Stimulated activated CD4-positive, alpha-beta T cell treated with anti-CD3 and anti-CD28 coated beads, Interleukin-1b, Interleukin-23, amount 100 ng/mL, for 1 hour (primary cell): Measurements from ENCODE around the gene MAGI3.
A peak's percentile ranks its signal among the peaks of the same experiment; 100 is the strongest.

Source experiments
- DNase-seq, 2 donors: peaks; one replicate each; pipeline ENCODE4 v3.0.0-alpha.2; 2020; ENCODE audit warnings: low read depth in 2 of 2

The MAGI3 gene

GRCh38 chr1:113389953-113390834 is at the start of gene MAGI3:
Gene MAGI3 (plus strand): TSS chr1:113390515. CDS start chr1:113391034, 519 bp downstream.
- DNase-seq: peak; percentile 76 to 91

- DNase-seq: no peak
These were observed 36.7 kb upstream of the MAGI3 start for GRCh38 chr1:113353580-113353979.

DNA sequence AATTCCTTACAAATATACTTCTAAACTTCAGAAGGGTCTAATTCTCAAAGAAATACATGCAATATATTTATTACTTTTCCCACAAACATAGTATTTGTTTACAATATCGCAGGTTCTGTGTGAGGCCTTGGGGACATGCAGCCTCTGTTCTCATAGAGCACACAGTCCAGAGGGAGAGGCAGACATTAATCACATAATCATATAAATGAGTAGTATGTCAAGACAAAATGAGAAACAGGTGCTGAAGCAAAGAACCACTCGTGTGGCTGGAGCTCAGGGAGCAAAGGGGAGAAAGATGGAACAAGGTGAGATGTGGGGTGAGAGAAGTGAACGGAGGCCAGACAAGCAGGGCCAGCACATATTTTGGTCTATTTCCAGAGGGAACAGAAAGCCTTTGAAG is 26.4 kb upstream of the MAGI3 start:
- no peak for DNase-seq

DNA sequence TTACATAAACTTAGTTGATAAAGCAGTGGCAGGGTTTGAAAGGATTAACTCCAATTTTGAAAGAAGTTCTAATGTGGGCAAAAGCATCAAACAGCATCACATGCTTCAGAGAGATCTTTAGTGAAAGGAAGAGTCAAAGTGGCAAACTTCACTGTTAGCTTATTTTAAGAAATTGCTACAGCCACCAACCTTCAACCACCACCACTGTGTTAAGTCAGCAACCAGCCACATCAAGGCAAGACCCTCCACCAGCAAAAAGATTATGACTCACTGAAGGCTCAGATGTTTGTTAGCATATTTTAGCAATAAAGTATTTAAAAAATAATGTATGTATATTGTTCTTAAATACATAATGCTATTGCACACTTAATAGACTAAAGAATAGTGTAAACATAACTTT is 21.3 kb upstream of the MAGI3 start:
- DNase-seq: no peak

DNA sequence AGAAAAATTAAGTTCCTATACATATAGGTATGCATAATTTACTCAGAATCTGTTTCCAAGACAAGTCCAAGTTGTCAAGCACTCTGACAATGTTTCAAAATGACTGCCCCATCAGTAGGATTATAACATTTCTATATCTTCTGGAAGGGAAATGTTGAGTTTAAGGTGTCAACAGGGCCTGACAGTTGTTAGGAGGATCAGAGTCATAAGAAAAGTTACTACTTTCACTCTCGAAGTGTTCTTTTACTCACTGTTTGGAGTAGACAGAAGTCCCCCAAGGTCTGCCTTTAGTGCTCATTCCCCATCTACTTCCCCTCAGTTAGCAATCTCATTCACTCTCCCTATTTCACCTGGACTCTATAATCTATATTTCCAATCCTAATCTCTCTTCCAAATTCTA is 20.6 kb upstream of the MAGI3 start:
- DNase-seq: no peak

GRCh38 chr1:113370868-113371267 is 19.4 kb upstream of the MAGI3 start:
- DNase-seq: no peak

DNA sequence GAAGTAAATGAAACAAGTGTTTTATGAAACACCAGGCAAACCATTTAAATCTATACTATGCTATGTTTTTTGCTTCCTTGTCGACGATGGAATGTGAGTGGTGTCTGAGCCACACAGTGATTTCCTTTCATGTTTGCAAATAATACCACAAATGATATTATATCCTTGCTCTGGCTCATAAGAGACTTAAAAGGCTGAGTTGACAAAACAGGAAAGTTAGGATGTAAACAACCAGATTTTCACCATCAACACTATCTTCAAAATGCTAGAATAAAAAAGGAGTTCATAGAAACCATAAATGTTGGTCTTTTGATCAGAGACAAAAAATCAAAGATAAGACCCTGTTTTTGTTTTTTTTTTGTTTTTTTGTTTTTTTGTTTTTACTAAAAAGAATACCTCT is 17.8 kb upstream of the MAGI3 start:
- no peak for DNase-seq

DNA sequence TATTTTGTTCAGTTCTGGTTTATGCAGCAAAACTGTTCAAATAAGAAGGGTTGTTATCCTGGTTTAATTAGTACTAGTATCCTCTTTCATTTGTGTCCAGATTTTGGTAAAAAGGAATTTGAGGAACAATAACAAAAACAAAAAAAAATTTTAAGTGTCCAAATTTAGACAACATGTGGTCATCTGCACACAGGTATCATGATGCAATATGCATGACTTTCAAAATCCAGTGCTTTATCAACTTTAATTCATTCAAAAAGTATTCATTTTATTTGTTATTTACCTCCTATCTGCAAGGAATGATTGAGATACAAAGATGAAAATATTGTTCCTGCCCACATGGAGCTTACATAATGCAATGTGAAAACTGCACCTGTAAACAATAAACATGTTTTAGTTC is 16.7 kb upstream of the MAGI3 start:
- no peak for DNase-seq

DNA sequence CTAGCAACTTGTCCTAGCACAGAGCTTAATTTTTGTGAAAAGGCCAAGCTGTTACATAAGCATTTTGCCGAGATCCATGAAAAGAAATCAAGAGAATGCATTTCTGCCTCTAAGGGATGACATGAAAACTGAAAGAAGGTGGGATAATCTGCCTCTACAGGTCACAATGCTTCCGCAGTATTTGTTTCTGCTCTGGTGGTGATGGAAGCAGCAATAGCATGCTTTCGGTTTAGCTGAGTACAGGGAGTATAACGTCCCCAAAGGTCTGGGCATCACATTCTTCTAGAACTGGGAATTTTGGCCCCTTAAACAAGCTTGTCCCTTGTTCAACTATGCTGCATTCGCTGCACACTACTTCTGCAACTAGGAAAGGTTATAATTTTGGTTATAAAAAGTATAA is 14.4 kb upstream of the MAGI3 start:
- DNase-seq: no peak

DNA sequence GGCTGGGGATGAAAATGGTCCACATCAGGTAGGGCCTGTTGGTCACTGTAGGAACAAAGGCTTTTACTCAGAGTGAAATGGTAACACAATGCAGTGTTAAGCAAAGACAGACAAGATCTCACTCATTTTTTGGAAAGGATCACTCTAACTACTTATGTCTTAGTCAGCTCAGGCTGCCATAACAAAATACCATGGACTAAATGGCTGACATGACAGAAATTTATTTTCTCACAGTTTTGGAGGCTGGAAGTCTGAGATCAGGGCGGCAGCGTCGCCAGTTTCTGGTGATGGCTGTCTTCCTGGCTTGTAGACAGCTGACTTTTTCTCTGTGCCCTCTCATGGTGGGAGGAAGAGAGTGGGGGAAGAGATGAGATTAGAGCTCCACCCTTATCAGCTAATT is 10.2 kb upstream of the MAGI3 start:
- no peak for DNase-seq

DNA sequence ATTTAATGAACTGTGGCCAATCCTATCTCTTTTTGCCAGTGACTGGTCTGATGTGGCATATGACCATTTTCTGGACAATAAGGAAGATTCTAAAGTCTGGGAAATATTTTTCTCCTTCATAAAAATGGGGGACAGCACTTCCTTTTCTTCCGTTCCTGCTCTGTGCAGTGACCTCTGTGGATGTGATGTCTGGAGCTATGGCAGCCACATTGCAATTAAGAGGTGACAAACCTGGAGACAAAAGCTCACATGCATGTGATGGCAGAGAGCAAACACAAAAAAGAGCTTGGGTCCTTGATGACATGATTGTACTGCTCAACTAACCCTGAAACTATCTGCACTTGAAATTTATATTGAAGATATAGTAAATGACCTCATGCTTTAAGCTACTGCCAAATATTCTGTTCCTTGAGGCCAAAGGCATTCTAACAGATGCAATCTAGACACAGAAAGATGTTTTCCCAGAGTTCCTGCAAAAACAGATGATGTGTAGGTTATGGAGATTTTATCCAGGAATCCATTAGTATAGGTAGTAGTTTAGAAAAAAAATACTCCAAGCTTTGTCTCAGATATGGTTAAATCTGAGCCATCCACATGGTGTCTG is 2.2 kb upstream of the MAGI3 start:
- no peak for DNase-seq

DNA sequence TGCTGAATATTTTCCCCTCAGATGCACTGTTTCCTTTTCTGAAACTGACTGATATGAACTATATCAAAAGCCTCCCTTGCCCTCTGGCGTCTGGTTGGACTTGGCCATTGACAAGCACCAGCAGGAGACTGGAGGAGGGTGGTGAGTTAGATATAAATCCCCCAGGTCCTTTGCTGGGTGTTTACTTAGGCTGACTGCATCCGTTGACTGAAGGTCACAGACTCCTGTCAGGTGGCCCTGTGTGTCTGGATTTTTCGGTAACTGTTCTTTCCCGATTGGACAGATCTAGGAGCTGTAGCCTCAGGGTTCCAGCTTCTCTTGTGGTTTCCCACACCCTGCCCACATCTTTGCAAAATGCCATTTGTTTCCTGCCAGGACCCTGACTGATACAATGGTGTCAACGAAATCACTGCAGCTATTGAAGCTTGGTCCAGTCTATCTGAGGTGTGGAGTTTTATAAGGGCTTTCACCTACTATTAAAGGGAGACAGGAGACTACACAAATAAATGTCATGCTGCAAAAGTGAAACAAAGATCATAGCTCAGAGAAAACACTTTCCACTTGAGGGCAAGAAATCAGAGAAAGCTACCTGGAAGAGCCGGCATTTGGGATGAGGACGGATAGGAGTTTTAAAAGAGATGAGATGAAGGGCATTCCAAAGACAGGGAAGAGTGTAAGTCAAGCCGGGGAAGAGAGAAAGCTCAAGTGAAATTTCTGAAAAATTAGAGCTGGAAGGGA is 1.5 kb upstream of the MAGI3 start:
- DNase-seq: no peak

- DNase-seq: no peak
These were observed 859 bp upstream of the MAGI3 start for GRCh38 chr1:113389359-113389952.

GRCh38 chr1:113390871-113391648 is 745 bp downstream of the MAGI3 start:
- DNase-seq: peak; percentile 5 to 17

DNA sequence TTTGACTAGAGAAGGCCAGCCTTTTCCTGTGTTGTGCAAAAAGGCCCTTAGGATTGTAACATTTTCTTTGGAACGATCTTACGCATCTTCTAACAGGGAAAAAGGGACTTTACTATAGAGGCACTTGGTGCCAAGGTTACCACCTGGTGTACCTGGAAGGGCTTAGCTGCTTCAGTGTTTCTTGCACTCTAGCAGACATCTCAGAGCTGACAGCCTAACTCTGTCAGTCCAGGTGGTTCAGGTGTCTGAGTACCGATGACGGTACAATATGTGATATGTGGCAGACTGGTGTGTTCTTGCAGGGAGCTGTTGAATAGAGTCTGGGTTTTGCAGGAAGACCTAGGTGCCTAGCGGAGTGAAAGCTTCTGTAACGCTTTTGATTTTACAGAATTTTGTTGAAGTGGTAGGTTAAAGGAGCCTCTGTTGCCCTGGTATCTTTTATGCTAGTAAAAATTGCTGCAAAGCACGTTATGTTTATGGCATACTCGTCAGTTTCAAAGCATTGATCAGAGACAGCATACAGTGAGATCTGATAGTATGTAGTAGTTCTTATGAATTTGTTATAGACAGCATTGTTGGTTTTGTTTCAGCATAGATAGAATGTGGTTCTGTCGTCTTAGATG is 1.4 kb downstream of the MAGI3 start:
- DNase-seq: no peak

DNA sequence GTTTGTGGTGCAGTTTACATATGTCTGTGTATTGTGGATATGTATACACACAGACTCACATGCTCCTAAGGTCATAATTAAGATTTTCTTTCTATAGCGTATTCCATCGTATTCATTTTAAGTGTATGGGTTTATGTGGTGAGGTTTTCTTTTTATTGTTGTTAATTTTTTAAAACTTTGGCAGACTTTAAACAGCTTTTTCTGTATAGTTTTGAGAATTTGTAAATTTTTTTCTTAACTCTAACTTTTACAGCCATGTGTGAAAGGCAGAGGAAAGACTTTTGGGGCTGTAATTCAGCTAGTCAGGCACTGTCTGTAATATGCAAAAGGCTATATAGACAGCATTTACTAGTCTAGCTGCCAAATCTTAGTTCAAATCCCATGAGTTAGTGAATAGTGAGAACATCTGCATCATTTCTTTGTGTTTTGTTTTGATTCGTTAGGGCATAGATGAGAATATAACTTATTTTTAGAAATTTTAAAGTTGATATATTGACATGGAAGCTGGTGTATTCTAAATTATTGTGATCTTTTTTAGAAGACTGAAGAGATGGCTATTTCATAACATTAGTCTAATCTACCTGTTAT is 2.3 kb downstream of the MAGI3 start:
- no peak for DNase-seq

DNA sequence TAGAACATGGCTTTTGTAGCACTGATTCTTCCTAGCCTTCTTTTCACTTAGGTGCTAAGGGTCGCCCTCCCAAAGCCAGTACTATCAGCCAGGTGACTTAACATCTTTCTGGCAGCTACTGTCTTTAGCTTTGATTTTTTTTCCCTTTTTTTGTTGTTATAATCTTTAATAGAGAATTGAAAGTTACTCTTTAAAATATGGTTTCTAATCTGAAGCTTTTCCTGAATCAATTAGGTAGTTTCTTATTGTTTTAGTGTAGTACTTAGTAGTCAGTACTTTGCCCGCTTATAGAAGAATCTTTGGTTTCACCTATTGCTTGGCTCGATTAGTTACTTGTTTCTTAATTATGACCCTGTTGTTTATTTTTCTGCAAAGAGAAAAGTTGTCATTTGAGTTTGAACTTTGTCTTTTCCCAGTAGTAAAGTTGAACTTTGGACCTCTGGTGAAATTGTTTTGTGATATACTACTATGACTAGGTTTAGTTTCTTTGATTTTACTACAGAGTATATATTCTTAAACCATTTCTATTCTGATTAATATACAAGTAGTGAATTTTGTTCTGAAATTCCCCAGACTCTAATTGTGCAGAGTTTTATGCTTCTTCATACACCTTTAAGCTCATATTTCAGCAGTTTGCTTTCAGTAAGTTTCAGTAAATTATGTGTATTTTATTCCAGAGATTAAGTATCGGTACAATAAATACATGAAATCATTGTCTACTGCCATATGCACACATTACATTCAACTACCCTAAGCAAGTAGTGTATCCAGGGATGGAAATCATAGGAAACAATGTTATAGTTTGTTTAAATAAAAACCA is 3.9 kb downstream of the MAGI3 start:
- DNase-seq: no peak

- no peak for DNase-seq
These were observed 4.5 kb downstream of the MAGI3 start for GRCh38 chr1:113394863-113395259.

DNA sequence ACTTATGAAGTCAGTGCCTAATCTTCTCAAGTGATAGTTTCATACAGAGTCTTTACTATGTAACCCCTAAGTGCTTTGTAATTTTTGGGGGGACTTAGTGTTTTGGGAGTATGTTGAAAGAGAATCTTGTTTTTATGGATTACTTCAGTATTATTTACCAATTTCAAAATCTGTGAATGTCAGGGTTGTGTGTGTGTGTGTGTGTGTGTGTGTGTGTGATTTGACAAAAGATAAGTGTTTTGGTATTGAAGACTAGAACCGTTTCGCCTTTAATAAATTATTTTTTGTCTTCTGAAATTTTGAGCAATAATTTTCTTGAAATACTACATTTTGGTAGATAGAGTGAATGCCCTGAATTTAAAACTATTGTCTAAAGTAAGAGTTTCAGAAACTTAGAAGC is 5.8 kb downstream of the MAGI3 start:
- no peak for DNase-seq

DNA sequence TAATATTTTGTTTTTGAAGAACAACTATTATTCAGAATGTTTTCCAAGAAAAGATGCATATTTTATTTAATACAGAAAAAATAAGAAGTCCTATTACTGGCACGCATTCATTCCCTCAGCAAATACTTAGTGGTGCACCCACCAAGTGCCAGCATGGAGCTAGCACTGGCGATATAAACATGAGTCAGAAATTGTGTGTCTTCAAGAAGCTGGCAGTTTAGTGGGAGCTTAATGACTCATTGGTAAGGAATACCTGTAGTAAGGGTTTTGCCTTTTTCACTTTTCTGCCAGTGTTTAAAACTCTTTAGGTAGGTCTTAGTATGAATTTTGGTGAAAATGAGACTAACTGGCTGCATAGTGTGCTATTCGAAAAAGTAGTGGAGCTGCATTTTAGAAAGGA is 6.3 kb downstream of the MAGI3 start:
- no peak for DNase-seq
